Glomerular visceral epithelial cell (primary cell): ENCODE data around the gene SYNJ2.
"Not testable (repeated sequence)": the region's sequence is repeated elsewhere in the genome, so short reads cannot be mapped to it uniquely, and the experiment has no call there.

ENCODE experiments used
- DNase-seq: peaks from one replicate; pipeline ENCODE4 v3.0.0-alpha.2; 2016; ENCODE audit errors: extremely low spot score

The SYNJ2 gene

GRCh38 chr6:157981395-157982101, at the start of gene SYNJ2:
TSS of gene SYNJ2 (plus strand) at chr6:157981863. CDS start at chr6:157981962, 99 bp downstream.
- DNase-seq, result peak; percentile 90

GRCh38 chr6:157935786-157936185, 45.9 kb upstream of the SYNJ2 start:
- no peak for DNase-seq

DNA sequence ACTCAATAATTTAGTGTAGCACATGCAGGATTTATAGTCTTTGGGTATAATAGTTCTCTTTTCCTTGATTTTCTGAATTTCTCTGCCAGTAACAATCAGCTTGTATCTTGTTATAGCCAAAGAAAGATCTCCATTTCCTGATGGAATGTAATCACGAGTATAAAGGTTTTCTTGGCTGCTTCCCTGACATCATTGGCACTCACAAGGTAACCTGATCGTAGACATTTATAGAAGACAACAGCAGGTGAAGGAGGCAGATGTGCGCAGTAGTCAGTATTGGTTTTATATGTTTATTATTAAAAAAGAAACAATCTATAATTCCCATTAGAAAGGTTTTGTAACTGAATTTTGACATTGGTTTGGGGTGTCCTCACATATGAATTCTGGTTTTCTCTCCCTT, 44.3 kb upstream of the SYNJ2 start:
- DNase-seq, result no peak

DNA sequence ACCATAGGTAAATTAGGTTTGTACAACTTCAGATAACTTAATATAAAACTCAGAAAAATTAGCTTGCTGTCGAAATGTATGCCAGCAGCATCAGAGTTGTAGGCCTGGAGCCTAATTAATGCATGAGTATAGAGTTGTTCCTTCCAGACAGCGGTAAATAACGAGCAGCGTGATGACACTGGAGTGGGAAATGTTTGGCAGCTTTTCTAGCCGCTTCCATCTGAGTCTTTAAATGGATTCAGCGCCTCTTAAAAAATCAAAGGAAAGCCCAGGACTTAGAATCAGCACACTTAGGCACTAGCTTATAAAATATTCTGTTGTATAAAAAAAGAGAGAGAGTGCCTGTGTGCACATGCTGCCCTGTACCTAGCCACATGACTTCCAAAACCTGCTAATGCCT, 43.7 kb upstream of the SYNJ2 start:
- no peak for DNase-seq

DNA sequence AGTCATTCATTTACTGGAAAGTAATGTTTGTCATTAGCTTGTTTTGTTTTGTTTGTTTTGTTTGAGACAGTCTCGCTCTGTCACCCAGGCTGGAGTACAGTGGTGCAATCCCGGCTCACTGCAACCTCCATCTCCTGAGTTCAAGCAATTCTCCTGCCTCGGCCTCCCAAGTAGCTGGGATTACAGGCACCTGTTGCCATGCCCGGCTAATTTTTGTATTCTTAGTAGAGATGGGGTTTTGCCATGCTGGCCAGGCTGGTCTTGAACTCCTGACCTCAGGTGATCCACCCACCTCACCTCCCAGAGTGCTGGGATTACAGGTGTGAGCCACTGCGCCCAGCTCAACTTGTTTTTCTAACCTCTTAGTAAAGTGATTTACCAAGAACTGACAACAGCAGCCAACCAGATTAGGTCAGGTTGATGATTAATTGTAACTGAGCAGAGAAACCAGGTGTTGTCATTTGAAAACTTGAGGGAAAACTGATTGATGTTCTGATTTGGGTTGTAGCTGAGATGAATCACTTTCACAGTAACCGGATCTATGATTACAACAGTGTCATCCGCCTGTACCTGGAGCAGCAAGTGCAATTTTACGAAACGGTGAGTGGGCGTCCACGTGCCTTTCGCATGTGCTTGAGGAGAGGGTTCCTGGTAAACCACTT, 41.2 kb upstream of the SYNJ2 start:
- not testable (repeated sequence) for DNase-seq

GRCh38 chr6:157941101-157941863, 40.4 kb upstream of the SYNJ2 start:
- DNase-seq, result no peak

- no peak for DNase-seq
Observed at GRCh38 chr6:157942351-157942750, 39.3 kb upstream of the SYNJ2 start.

DNA sequence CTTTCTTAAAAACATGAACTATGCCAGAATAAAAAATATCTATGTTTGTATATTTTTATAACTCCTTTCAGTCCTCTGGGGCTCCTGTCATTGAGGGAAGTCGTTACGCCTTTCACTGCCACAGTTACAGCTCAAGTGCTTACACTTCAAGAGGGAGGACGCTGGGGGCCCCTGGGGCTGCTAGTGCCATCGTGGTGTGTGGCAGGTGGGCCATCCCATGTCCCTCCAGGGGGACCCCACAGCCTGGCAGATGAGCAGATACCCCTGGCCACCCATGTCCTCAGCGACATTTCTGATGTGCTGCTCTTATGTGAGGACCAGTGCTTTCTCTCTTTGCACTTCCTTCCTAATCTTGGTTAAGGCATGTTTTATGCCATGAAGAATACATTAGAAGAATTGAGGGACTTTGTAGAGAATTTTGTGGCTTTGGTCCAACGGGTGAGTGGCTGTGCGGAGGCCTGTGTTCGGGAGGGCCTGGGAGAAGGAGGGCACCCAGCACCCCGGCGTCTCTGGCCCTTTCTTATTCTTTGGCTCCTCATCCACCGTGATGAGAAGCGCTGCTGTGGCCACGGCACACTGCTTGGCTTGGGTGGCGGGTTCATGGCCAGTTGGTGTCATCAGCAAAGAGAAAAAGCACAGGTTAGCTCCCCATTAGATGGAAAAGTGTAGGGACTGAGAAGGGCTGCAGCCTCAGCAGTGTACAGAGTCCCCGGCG, 38.3 kb upstream of the SYNJ2 start:
- no peak for DNase-seq

GRCh38 chr6:157943964-157944283, 37.7 kb upstream of the SYNJ2 start:
- no peak for DNase-seq

GRCh38 chr6:157944983-157945931, 36.4 kb upstream of the SYNJ2 start:
- no peak for DNase-seq

DNA sequence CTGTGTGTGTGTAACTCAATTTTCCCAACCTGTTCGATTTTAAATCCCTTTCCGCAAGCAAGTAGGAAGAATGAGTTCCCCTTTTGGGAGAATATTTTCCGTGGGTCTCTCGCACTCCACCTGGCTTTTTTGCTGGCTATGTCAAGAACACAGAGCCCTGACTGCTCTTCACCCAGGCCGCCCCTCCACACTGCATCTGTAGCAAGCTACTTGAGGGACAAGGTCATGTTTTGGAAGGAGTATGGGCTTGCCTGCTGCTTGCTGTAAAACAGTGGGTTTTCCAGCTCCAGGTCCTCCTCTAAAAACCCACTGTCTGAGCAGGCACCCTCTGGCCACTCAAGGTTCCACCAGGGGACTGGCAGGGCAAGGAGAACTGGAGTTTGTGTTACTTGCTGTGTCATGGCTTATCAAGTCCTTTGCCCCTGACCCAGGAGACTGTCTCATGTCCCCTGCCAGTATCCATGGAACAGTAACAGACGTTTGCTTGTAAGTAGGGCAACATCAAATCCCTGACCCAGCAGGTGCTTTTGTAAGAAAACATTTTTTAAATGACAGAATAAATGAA, 35.5 kb upstream of the SYNJ2 start:
- DNase-seq, result no peak

- DNase-seq, result peak; percentile 26
Observed at GRCh38 chr6:157946865-157947532, 34.7 kb upstream of the SYNJ2 start.

GRCh38 chr6:157950899-157951298, 30.8 kb upstream of the SYNJ2 start:
- not testable (repeated sequence) for DNase-seq

DNA sequence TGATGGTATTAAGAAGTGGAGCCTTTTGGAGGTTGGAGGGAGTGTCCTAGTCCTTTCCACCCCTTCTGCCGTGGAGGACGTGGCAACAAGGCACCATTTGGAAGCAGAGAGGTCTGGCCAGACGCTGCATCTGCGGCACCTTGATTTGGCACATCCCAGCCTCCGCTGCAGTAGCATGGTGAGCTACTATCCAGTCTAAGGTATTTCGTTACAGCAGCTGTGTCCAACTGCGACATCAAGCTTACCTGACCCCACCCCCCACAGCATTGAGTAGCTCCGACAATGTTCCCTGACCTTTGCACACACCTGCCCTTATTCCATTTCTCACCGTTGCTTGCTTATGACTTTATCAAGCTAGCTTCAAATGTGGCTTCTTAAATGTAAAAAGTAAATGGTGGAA, 29.8 kb upstream of the SYNJ2 start:
- no peak for DNase-seq

- DNase-seq, result no peak
Observed at GRCh38 chr6:157952861-157953351, 28.8 kb upstream of the SYNJ2 start.

DNA sequence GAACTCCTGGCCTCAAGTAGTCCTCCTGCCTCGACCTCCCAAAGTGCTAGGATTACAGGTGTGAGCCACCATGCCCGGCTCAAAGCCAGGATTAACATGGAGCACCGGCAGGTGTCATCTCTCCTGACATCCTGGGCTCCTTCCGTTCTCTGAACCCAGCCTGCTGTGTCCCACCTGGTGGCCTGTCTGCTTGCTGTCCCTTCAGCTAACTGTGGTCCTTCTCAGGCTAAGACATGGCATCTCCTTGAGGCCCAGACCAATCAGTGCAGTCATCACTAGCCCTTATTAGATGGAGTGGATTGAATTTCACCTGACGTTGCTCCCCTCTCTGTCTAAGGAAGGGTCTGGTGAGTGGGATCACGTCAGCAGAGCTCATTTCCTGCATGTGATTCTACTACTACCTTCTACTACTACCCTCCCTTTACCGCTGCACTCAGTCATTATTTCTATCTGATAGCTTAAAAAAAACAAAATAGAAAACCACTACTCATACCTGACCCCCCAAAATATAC, 28.0 kb upstream of the SYNJ2 start:
- DNase-seq, result no peak

- DNase-seq, result peak; percentile 54
Observed at GRCh38 chr6:157954150-157955117, 27.2 kb upstream of the SYNJ2 start.

GRCh38 chr6:157955675-157956074, 26.0 kb upstream of the SYNJ2 start:
- no peak for DNase-seq
